HG03342 (cell line): ENCODE data around the gene CD47.

Experiments used
- ATAC-seq: cut with Tn5 transposase; IDR thresholded peaks from one replicate; pipeline ENCODE4 v1.9.1; 2021; ENCODE audit warnings: mild to moderate bottlenecking, moderate library complexity; ENCODE audit not compliant: unreplicated experiment

Gene CD47

DNA sequence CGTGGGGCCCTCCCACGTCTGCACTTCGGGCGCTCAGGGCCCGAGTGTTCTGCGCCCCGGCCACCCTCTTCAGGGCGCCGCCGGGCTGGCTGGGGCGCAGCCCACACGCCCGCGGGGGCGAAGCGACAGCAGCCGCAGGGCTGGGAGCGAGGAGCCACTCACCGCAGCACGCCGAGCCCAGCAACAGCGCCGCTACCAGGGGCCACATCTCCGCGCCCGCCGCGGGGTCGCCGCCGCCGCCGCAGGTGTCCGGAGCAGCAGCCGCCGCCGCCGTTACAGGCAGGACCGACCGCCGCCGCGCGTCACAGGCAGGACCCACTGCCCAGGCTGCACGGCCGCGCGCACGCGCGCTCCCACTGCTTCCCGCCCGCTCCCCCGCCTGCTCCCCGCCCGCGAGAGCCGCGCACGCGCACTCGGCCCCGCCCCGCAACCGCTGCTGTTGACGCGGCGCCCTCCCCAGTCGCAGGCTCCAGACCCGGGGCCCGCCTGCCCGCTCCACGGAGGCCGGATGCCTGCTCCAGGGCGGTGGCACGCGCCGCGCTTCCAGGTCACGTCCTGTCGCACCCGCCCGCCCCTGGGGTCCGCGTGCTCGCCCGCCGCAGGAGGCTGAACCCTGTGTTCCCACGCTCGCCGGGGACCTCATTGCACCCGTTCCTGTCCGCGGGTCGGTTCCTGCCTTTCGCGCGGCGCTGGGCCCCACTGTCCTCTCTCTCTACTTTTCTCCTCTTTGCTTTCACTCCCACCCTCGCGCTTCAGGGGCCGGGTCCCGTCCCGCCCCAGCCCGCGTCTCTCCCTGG, at the start of gene CD47:
CD47 (minus strand) TSS at position 331 of the 797 bp plus-strand sequence; CDS start at position 208, 123 bp downstream.
- peak; percentile 67 for ATAC-seq

DNA sequence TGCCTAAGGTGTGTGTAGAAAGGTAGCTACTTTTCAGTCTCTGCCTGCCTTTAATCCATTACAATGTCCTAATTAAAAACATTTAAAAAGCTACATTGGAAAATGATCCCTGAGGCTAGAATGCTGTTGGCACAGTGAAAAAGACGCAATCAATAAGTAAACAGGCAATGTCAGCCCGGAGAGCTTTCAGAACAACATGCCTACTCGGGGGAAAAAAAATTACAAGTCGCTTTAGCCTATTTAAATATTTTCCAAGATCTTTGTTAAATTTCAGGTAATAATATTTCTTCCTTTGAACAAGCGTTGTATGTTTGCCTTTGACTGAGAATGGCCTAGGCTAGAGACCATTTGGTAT, 46.6 kb upstream of the CD47 start:
- ATAC-seq: no peak

DNA sequence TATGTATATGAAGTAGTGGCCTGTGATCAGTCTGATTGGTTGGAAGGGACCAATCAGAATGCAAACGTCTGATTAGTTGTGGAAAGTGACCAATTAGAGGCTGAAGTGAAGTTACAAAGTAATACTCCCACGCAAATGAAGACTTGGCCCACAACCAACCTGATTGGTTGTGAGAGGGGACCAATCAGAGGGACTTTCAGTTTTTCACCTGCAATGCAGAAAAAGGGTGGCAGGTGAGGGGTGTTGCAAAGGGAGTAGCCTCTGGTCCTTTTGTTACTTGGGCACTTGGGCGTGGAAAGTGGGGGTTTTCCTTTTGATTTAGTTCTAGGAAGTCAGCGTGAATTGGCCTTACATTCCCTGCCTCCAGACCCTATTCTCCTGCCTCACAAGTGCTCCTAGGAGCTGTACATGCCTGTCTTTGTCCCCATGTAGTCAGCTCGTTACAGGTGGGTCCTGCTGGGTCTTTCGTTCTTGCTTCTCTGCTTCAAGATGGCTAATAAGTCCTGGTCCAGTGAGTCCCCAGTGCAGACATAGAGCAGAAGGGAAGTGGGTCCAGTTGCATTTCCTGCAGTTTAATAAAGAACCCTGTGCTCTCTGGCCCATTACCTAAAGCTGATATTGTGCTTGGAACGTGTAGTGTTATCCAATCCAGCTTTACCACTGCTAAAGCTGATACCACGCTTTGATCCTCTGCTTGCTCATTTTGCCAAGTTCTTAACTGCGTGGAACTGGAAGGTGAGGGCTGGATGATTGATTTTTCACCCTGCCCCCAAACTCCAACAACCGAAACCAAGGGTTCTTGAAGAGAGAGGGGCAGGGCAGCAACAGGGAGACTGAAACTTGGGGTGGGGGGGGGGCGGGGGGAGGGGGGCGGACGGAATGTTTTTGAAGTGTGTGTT, 46.0 kb upstream of the CD47 start:
- no peak for ATAC-seq

DNA sequence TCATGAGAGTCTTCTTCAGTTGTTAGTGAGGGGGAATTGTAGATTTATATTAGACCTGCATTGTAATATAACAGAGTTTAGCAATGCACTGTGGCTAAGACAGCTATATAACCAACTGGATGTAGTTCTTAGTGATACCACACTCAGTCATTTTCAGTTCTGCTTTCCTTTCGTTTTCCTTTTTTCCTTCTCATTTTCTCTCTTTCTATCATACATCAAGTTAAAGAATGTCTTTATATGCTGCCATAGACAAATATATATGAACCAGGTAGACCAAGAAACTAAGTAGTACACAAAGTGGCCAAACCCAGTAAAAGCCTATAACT, 43.7 kb upstream of the CD47 start:
- ATAC-seq: peak; percentile 44

DNA sequence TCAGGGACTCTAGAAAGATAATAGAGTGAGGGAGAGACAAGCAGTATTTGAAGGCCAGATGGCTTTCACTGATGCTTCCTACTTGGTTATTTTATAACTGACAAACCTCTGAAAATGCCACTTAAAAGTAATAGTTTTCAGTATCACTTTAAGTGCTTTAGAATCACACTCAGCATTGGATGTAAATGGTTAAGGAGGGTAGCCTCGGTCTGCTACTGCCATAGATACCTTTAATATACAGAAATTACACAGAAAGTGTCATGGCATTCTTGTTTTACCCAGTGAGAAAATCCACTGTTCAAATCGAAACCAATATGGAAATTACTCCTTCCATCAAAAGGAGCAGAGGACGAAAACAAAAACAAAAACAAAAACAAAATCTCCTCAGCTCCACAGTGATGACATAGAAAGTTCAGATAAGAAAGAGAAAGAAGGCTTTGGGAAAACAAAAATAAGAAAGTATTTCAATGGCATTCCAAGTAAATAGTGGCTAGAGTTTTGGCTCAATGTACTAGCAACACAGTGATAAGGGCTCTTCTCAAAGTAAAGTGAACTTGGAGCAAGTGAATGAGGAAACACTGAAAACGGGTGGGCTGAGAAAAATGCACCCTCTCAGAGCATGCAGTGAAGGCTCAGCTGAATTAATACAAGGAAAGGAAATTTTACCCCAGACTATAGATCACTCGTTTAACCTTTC, 43.2 kb upstream of the CD47 start:
- peak; percentile 36 for ATAC-seq

DNA sequence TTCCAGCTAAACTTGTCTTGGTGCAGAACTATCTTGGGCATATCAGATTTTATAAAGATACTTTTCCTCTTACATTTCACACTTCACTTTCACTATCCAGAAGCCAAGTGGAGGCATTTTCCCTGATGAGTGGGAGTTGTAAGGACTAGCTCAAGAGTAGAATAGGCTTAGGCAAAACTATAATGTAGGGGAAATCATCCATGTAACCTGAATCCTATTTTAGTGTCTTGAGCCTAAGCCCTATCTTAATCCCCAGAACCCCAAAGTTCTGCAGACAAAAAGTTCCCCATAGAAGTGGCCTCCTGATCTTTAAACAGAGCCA, 42.2 kb upstream of the CD47 start:
- no peak for ATAC-seq

DNA sequence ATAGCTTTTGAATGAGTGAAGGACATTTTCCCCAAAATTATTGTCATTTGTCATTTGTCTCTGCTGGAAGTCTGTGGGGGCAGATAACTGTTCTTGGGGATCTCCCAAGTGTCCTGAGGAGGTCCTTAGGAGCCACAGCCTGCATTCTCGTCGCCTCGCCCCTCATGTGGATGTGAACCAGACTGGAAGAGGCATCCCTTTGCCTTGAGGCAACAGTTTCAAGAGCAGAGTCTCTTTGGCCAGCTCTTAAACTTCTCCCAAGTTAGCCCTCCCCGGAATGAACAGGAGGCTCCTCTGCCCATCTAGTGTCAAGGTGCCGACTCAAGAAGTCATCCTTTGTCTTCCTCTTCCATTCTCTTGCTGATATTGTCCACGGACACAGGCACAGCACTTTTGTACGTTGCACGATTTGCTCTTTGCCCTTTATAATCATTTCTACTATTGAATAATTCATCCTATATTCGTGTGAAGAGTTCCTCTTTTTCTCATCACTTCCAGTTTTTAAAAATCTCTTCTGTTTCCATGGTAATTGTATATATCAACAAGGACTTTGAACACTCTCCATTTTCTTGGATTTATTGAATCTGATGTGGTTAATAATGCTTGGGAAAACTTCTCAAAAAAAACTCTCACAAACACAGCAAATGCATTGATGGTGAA, 40.8 kb upstream of the CD47 start:
- no peak for ATAC-seq

DNA sequence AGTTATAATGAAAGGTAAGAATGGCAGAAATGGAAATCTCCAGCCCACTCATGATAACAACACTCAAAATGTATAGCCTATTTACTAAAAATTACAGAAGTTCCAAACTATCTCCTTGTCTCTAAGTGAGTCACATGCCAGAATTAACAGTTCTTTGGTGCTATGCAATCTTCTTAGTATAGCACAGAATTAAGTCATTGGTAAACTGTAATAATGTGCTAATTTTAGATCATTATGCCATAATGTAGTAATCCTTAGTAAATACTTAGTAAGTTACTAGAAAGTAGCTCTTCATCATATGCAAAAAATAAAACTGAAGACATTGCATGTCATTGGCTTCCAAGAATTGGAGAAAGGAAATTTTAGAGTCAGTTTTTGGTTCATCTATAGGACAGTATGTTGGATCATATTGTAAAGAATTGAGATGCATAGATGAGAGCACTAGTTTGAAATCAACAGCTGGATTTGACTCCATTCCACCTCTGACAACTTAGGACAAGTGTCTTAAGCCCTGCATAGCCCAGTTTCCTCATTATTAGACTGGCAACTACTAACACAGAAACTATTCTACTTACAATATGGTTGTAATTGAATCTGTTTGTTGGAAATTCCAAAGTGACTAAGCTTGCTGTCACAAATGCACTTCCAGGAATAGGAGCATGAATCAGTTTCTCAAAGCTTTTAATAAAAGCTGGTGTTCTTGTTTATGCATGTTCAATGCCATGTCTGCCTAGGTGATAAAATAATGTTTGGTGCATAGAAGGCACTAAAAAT, 40.1 kb upstream of the CD47 start:
- no peak for ATAC-seq

DNA sequence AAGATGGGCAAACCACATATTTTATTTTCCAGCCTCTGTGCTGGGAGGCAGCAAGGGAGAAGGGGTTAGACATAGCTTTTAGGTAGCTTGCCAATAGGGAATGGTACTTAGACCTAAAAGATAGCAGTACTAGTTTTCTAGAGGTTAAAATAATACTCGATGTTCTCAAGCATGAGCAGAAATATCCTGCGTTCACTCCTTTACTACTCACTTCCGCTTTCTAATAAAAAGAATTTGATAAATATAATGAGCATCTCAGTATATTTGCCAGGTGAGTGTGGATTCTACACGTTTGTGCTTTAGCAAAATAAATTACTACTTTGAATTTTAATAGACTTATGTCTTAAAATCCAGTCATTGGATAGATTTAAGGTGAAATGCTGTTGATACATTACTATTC, 39.4 kb upstream of the CD47 start:
- no peak for ATAC-seq

DNA sequence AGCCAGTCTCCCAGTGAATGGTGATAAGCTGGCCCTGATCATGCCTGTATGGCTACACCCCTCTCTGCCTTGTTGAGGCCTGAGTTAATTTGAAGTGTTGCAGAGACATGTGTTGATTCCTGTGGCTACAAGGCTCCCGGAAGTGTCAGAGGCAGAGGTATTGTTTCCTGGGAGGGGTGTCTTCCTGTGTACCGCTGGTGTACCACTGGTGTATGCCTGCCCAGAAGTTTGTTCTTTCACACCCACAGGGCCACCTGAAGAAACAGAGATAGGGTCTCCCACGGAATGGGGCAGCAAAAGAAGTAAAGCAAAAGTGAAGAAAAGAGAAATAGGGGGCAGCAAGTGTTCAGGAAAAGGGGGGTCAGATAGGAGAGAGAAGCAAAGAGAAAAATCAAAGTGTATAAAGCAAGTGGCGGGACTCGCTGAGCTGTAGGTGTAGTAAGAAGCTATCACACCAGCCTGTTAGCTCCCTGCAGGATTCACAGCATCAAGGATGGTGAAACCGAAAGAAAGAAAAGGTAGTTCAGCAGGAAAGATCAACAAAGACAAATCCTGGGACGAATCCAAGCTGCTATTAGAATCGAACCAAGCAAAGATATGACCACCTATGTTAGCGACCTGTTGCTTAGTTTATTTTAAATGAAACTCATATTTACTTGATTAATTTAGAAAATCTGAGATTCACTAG, 36.6 kb upstream of the CD47 start:
- ATAC-seq: no peak

DNA sequence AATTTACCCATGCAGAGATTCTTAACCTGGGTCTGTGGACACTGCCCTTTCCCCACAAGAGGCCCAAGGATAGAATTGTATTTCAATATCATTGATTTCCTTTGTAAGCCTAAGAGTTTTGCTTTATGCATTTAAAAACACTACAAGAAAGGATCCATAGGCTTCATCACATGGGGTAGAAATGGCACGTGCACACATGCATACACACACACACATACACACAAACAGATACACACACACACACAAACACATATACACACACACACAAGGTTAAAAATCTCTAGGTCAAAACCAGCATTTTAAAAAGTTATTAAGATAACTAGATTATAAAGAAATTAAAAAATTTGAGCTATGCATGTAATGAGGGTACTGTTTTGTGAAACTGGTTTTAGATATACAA, 35.5 kb upstream of the CD47 start:
- no peak for ATAC-seq

DNA sequence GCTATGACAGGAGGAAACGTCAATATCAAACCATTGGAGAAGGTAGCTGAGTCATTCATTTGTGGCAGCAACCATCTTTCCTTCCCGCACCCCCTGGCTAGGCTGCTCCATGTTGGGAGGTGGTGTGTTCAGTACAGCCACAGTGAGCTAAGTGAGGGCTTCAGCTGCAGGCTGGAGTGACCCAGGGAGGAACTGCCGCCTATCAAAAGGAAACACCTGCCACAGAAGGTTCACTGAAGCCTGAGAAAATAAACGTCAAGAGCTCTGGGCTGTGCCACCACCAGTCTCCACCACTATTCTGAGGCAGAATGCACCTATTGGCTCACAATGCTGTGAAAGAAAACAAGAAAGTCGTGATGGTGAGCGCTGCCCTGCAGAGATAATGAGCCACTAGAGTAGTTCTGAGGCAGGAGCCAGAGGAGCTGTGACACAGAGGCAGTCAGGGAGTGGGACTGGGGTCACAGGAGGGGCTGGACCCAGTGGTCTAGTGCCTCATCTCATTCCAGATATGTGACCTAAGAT, 34.8 kb upstream of the CD47 start:
- ATAC-seq: peak; percentile 46

DNA sequence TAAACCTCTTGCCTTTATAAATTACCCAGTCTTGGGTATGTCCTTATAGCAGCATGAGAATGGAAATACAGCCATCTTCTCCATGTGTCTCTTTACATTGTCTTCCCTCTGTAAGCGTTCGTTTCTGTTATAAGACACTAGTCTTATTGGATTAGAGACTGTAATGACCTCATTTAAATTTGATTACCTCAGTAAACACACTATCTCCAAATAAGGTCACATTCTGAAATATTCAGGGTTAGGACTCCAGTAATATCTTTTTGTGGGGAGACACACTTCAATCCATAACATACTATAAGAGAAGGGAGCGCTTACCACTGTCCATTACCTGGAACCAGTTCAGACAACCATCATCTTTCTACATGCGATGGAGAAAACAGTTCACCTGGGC, 34.3 kb upstream of the CD47 start:
- no peak for ATAC-seq

DNA sequence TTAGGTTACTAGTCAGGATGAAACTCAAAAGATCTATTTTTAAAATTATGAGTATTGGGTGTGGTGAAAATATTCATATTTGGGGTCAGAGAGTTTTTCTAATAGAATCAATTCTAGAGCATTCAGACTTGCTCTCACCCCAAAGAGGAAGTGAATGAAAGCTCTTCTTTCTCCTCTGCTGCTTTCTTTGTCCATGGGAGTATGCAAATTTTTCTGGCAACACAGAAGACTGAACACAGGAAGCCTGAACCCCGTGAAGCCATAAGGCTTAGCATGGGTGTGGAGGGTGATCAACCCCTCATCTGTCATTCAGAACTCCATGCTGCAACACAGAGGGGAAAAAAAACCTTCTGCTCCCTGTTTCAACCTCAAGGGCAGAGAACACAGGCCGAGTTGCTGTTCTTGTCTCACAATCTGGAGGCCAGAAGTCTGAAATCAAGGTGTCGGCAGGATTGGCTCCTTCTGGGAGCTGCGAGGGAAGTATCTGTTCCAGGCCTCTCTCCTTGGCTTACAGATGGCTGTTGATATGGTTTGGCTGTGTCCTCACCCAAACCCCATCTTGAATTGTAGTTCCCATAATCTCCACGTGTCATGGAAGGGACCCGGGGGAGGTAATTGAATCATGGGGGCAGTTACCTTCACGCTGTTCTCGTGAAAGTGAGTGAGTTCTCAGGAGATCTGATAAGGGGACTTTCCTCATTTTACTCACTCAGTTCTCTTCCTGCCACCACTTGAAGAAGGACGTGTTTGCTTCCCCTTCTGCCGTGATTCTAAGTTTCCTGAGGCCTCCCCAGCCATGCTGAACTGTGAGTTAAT, 33.7 kb upstream of the CD47 start:
- peak; percentile 83 for ATAC-seq

DNA sequence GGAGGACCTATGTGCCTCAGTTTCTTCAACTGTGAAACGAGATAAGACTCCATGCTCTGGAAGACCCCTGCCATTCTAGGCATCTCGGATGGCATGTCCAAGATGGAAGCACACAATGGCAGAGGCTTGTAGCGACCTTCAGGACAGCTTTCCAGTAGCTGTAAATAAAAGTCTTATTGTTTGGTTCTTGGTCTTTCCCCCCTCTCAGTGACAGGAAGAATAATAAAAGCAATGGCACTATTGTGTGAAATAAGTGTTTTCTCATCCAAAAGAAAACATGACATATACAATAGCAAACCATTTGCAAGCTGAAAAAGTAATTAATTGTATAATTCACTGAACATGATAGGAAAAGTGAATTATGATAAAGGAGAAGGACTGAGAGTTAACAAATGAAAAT, 32.5 kb upstream of the CD47 start:
- no peak for ATAC-seq

DNA sequence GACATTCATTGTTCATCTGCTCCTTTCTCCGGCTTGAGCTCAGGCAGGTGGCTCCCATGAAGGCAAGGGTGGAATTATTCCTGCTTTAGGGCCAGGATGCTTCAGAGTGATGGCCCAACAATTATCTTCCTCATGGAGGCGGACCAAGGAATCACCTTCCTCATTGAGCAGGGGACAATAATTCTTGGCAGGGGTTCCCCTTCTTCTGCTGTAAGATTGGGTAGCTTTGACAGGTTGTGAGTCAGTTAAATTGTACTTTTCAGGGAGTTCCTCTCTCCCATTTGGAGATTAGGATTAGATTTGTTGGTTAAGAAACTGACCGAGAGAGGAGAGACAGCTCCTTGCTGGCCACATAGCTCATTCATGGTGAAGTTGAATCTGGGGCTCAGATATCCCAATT, 31.4 kb upstream of the CD47 start:
- no peak for ATAC-seq

DNA sequence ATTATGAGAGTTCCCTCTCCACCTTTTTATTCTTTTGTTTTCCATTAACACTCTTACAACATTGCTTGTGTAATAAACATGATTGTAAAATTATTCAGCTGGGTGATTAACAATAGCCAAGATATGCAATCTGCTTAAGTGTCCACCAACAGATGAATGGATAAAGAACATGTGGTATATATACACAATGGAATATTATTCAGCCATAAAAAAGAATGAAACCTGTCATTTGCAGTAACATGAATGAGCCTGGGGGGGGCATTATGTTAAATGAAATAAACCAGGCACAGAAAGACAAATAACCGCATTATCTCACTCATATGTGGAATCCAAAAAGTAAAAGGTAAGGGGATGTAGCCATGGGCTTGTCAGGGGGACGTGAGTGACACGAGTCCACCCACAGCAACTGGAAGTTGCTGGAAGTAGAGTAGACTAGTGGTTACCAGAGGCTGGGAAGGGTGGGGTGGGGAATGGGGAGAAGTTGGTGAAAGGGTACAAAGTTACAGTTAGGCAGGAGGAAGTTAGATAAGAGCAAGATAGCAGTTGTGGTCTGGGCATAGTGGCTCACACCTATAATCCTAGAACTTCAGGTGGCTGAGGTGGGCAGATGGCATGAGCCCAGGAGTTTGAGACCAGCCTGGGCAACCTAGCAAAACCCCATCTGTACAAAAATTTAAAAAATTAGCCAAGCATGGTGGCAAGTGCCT, 28.7 kb upstream of the CD47 start:
- ATAC-seq: no peak

DNA sequence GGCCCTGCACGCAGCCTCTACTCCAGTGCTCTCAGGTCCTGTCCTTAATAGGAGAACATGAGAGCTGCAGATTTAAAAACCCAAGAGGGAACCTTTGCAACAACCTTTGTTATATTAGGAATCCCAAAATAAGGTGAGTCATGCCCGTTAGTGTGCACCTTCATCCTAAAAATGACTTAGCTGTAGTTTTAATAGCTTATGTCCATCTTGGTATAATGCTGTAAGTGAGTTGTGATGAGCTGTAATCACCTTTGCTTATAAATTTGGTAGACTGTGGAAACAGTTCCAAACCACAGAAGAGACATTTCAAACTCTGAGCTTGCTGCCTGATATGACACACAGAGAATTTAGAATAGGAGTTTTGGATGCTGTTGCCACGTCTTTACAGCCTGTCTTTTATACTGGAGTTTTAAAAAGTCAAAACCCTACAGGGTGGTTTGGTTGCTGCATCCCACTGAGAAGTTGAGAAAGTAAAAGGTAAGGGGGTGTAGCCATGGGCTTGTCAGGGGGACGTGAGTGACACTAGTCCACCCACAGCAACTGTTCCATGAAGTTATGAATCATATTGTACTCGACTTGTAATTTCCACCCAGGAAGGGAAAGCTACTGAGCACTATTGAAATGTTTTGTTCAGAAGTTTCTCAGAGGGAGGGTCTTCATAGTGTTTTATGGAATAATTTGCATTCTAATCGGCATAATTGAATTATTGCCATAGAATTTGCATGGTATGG, 27.4 kb upstream of the CD47 start:
- no peak for ATAC-seq
